NCI-H2227 (cell line): ENCODE results near the gene EPHB1.
A peak's percentile ranks its signal among the peaks of the same experiment; 100 is the strongest.

Experiments
- DNase-seq: peaks from one replicate; lab custom pipeline; 2025; ENCODE audit not compliant: unreplicated experiment; lab: John Stamatoyannopoulos, UW

The EPHB1 gene

GRCh38 chr3:135076341-135076740 is 281.3 kb downstream of the EPHB1 start:
- no peak for DNase-seq

GRCh38 chr3:135077186-135077585 is 282.1 kb downstream of the EPHB1 start:
- no peak for DNase-seq

GRCh38 chr3:135078283-135078682 is 283.2 kb downstream of the EPHB1 start:
- DNase-seq: no peak

- no peak for DNase-seq
These were observed 284.0 kb downstream of the EPHB1 start for GRCh38 chr3:135079095-135079494.

GRCh38 chr3:135081451-135081850 is 286.4 kb downstream of the EPHB1 start:
- DNase-seq: no peak

GRCh38 chr3:135081856-135082434 is 286.9 kb downstream of the EPHB1 start:
- no peak for DNase-seq

- DNase-seq: no peak
These were observed 287.6 kb downstream of the EPHB1 start for GRCh38 chr3:135082706-135083105.

- DNase-seq: no peak
These were observed 288.1 kb downstream of the EPHB1 start for GRCh38 chr3:135083179-135083578.

- no peak for DNase-seq
These were observed 288.7 kb downstream of the EPHB1 start for GRCh38 chr3:135083756-135084155.

- no peak for DNase-seq
These were observed 289.3 kb downstream of the EPHB1 start for GRCh38 chr3:135084405-135084804.

GRCh38 chr3:135084976-135085375 is 289.9 kb downstream of the EPHB1 start:
- DNase-seq: no peak

GRCh38 chr3:135085652-135086436 is 290.8 kb downstream of the EPHB1 start:
- DNase-seq: no peak

GRCh38 chr3:135087782-135088181 is 292.7 kb downstream of the EPHB1 start:
- no peak for DNase-seq

GRCh38 chr3:135089451-135089850 is 294.4 kb downstream of the EPHB1 start:
- DNase-seq: no peak

- DNase-seq: no peak
These were observed 295.1 kb downstream of the EPHB1 start for GRCh38 chr3:135090020-135090717.

GRCh38 chr3:135091946-135092345 is 296.9 kb downstream of the EPHB1 start:
- DNase-seq: no peak

GRCh38 chr3:135093121-135093520 is 298.1 kb downstream of the EPHB1 start:
- no peak for DNase-seq

- peak; percentile 8 for DNase-seq
These were observed 302.4 kb downstream of the EPHB1 start for GRCh38 chr3:135097276-135097946.

- DNase-seq: no peak
These were observed 304.8 kb downstream of the EPHB1 start for GRCh38 chr3:135099734-135100355.

GRCh38 chr3:135100366-135100765 is 305.3 kb downstream of the EPHB1 start:
- peak; percentile 40 for DNase-seq

GRCh38 chr3:135103917-135104316 is 308.9 kb downstream of the EPHB1 start:
- peak; percentile 71 for DNase-seq
